Astrocyte (in vitro differentiated cells and primary cell): ENCODE data around the gene CAMK2N1. TPM values are rescaled to one million over a fixed set of nuclear protein-coding genes. Genes with fewer than 3 reads are reported as not detected.

Experiments used
- DNase-seq: peaks from one replicate; pipeline ENCODE4 v3.0.0-alpha.2; 2010; ENCODE audit warnings: low read depth
- FAIRE-seq: peaks from 2 replicates; lab custom pipeline; 2011; peaks lifted over from hg19 to GRCh38; lab: Jason Lieb, UNC
- H2AFZ ChIP-seq: 2 replicates; pipeline ENCODE4 v1.6.0; 2012; ENCODE audit warnings: low read depth, low read length, inconsistent platforms
- H3K27ac ChIP-seq: 2 replicates; pipeline ENCODE4 v1.5.1; 2011; ENCODE audit warnings: low read depth, low read length, inconsistent platforms
- H3K27me3 ChIP-seq: 2 replicates; pipeline ENCODE4 v1.6.0; 2011; ENCODE audit warnings: low read length, inconsistent platforms; ENCODE audit not compliant: insufficient read depth
- H3K36me3 ChIP-seq: 2 replicates; pipeline ENCODE4 v1.5.1; 2011; ENCODE audit warnings: low read length, inconsistent platforms; ENCODE audit not compliant: insufficient read depth
- H3K4me1 ChIP-seq: 2 replicates; pipeline ENCODE4 v1.5.1; 2011; ENCODE audit warnings: low read length, inconsistent platforms; ENCODE audit not compliant: insufficient read depth
- H3K4me2 ChIP-seq: 2 replicates; pipeline ENCODE4 v1.6.0; 2012; ENCODE audit warnings: low read length, inconsistent platforms
- H3K4me3 ChIP-seq: 2 replicates; pipeline ENCODE4 v1.5.1; 2011; ENCODE audit warnings: low read depth, mild to moderate bottlenecking, low read length, inconsistent platforms; ENCODE audit not compliant: insufficient read depth
- H3K79me2 ChIP-seq: 2 replicates; pipeline ENCODE4 v1.6.0; 2012; ENCODE audit warnings: mild to moderate bottlenecking, low read length, inconsistent platforms; ENCODE audit not compliant: insufficient read depth
- H3K9ac ChIP-seq: 2 replicates; pipeline ENCODE4 v1.6.0; 2012; ENCODE audit warnings: mild to moderate bottlenecking, low read length, inconsistent platforms
- H3K9me3 ChIP-seq: 2 replicates; pipeline ENCODE4 v1.5.1; 2012; ENCODE audit warnings: low read depth, mild to moderate bottlenecking, low read length, inconsistent platforms; ENCODE audit not compliant: insufficient read depth
- H4K20me1 ChIP-seq: 2 replicates; pipeline ENCODE4 v1.6.0; 2012; ENCODE audit warnings: low read length, inconsistent platforms; ENCODE audit not compliant: insufficient read depth
- H3K27ac Mint-ChIP-seq: one replicate; pipeline ENCODE4 v1.8.0; 2021; ENCODE audit warnings: mild to moderate bottlenecking, mixed read lengths; ENCODE audit not compliant: unreplicated experiment
- H3K27me3 Mint-ChIP-seq: one replicate; pipeline ENCODE4 v1.8.0; 2021; ENCODE audit warnings: low read depth, mixed read lengths; ENCODE audit not compliant: unreplicated experiment
- H3K36me3 Mint-ChIP-seq: one replicate; pipeline ENCODE4 v1.8.0; 2021; ENCODE audit warnings: low read depth, mixed read lengths; ENCODE audit not compliant: unreplicated experiment
- H3K4me1 Mint-ChIP-seq: one replicate; pipeline ENCODE4 v1.8.0; 2021; ENCODE audit warnings: low read depth, mixed read lengths; ENCODE audit not compliant: unreplicated experiment
- H3K4me3 Mint-ChIP-seq: one replicate; pipeline ENCODE4 v1.8.0; 2021; ENCODE audit warnings: mild to moderate bottlenecking, moderate library complexity, mixed read lengths; ENCODE audit not compliant: unreplicated experiment
- H3K9me3 Mint-ChIP-seq: one replicate; pipeline ENCODE4 v1.8.0; 2021; ENCODE audit warnings: mild to moderate bottlenecking, mixed read lengths; ENCODE audit not compliant: unreplicated experiment
- EZH2 ChIP-seq: IDR thresholded peaks from 2 replicates; pipeline ENCODE4 v1.6.1; 2012; ENCODE audit warnings: mild to moderate bottlenecking, low read length, inconsistent platforms; ENCODE audit not compliant: insufficient read depth
- total RNA-seq: library from RNA; stranded (reverse); gene quantifications from 2 replicates; pipeline ENCODE4 v1.2.1, GENCODE V29; 2021
- TF ChIP-seq, protein P1 (sequence below): IDR thresholded peaks from 2 replicates; pipeline ENCODE4 v1.5.1; 2011; ENCODE audit warnings: low read depth, mild to moderate bottlenecking, inconsistent platforms, low read length, moderate library complexity; ENCODE audit not compliant: insufficient read depth

Gene CAMK2N1
- total RNA-seq, 1 donor from 2014 or later: 18.9 TPM

DNA sequence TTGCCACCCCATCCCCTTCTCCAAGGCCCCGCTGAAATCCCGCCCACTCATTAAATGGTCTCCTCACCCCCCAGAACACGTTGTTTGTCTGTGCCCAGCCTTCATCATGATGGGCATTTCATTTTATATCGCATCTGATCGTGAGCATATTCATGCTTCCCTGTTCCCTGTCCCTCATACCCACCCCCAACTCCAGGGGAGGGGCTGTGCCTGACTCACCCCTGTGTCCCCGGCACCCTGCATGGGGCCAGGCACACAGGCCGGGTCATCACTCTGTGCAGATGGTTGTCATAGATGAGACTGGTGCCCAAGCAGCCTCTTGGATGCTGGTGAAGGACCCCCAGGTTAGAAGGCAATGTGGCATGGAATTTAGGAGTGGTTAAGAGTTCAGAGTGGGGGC lies 11.0 kb downstream of the CAMK2N1 start:
- Histone ChIP-seq H3K27me3 (no peaks in the 10 kb centered on the region), H3K9me3 (no peaks in the 10 kb centered on the region), H4K20me1 (no peaks in the 10 kb centered on the region), H3K36me3 (no peaks in the 10 kb centered on the region), H3K4me1 (peaks cover 17% of the 10 kb centered on the region), H2AFZ (no peak overlapping the region), H3K4me2 (no peak overlapping the region), H3K27ac (no peak overlapping the region), H3K79me2 (no peaks in the 10 kb centered on the region), H3K4me3 (no peak overlapping the region), H3K9ac (no peak overlapping the region)
- Mint-ChIP-seq H3K36me3 (peaks cover 1% of the 10 kb centered on the region), H3K27ac (no peak overlapping the region), H3K4me3 (no peak overlapping the region), H3K4me1 (peaks cover 10% of the 10 kb centered on the region), H3K9me3 (peaks cover 2% of the 10 kb centered on the region), H3K27me3 (peaks cover 22% of the 10 kb centered on the region)
- TF ChIP-seq EZH2: no peak
- TF ChIP-seq, protein P1, sequence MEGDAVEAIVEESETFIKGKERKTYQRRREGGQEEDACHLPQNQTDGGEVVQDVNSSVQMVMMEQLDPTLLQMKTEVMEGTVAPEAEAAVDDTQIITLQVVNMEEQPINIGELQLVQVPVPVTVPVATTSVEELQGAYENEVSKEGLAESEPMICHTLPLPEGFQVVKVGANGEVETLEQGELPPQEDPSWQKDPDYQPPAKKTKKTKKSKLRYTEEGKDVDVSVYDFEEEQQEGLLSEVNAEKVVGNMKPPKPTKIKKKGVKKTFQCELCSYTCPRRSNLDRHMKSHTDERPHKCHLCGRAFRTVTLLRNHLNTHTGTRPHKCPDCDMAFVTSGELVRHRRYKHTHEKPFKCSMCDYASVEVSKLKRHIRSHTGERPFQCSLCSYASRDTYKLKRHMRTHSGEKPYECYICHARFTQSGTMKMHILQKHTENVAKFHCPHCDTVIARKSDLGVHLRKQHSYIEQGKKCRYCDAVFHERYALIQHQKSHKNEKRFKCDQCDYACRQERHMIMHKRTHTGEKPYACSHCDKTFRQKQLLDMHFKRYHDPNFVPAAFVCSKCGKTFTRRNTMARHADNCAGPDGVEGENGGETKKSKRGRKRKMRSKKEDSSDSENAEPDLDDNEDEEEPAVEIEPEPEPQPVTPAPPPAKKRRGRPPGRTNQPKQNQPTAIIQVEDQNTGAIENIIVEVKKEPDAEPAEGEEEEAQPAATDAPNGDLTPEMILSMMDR: no peak
- DNase-seq (no peak), FAIRE-seq (no peak)

DNA sequence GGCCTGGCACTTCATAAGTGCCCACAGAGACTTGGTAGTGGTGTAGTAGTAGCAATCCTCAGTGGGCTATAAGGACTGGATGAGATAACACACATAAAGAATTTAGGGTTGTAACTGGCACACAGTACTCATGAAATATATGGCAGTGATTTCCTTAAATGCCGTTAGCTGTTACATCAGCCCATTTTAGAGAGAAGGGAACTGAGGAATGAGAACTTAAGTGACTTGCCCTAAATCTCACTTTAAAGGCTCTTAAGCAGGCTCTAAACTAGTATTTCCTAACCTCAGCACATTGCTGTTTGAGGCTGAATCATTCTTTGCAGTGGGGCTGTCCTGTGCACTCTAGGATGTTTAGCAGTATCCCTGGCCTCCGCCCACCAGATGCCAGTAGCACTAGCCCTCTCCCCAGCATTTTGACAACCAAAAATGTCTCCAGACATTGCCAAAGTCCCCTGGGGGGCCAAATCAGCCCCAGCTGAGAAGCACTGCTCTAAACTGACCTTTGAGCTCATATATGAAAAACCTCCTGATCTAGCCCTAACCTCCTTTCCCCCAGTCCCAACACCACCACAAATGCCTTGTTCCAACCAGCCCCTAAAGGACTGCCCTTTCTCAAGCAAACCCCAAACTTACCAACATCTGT lies 11.6 kb downstream of the CAMK2N1 start:
- DNase-seq (no peak), FAIRE-seq (no peak)
- no peaks in the 10 kb centered on the region for H4K20me1 ChIP-seq
- no peak overlapping the region for H3K4me3 ChIP-seq
- TF ChIP-seq, protein P1: no peak
- TF ChIP-seq EZH2: no peak
- H3K9me3 ChIP-seq: no peaks in the 10 kb centered on the region
- H3K4me2 ChIP-seq: no peak overlapping the region
- peaks cover 17% of the 10 kb centered on the region for H3K4me1 ChIP-seq
- H3K27me3 Mint-ChIP-seq: peaks cover 22% of the 10 kb centered on the region
- peaks cover 4% of the 10 kb centered on the region for H3K4me1 Mint-ChIP-seq
- no peak overlapping the region for H3K4me3 Mint-ChIP-seq
- H3K27ac Mint-ChIP-seq: no peak overlapping the region
- H3K79me2 ChIP-seq: no peaks in the 10 kb centered on the region
- no peaks in the 10 kb centered on the region for H3K36me3 ChIP-seq
- no peaks in the 10 kb centered on the region for H3K27me3 ChIP-seq
- H3K9me3 Mint-ChIP-seq: peaks cover 2% of the 10 kb centered on the region
- H3K9ac ChIP-seq: no peak overlapping the region
- H3K36me3 Mint-ChIP-seq: peaks cover 1% of the 10 kb centered on the region
- no peak overlapping the region for H3K27ac ChIP-seq
- H2AFZ ChIP-seq: no peak overlapping the region

DNA sequence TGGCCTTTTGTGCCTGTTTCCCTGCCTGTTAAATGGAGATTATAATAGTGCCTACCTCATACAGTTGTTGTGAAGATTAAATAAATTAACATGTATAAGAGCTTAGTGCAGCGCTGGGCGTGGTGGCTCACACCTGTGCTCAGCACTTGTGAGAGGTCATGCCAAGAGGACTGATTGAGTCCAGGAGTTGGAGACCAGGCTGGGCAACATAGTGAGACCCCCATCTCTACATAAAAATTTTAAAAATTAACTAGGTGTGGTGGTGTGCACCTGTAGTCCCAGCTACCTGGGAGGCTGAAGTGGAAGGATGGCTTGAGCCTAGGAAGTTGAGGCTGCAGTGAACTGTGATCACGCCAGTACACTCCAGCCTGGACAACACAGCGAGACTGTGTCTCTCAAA lies 12.1 kb downstream of the CAMK2N1 start:
- Histone ChIP-seq H3K27ac (no peak overlapping the region), H3K4me2 (no peak overlapping the region), H3K9me3 (no peaks in the 10 kb centered on the region), H3K36me3 (no peaks in the 10 kb centered on the region), H2AFZ (no peak overlapping the region), H3K27me3 (no peaks in the 10 kb centered on the region), H4K20me1 (no peaks in the 10 kb centered on the region), H3K4me3 (no peak overlapping the region), H3K9ac (no peak overlapping the region), H3K79me2 (no peaks in the 10 kb centered on the region), H3K4me1 (peaks cover 17% of the 10 kb centered on the region)
- Mint-ChIP-seq H3K36me3 (peaks cover 1% of the 10 kb centered on the region), H3K4me3 (no peak overlapping the region), H3K27ac (no peak overlapping the region), H3K4me1 (peaks cover 2% of the 10 kb centered on the region), H3K9me3 (peaks cover 2% of the 10 kb centered on the region), H3K27me3 (peaks cover 27% of the 10 kb centered on the region)
- TF ChIP-seq, protein P1: no peak
- TF ChIP-seq EZH2: no peak
- no peak for FAIRE-seq
- no peak for DNase-seq
